ENCODE results near the gene FDPS. TPM values are rescaled to one million over a fixed set of nuclear protein-coding genes. Genes with fewer than 3 reads are reported as not detected.

Gene FDPS
- total RNA-seq, 1 donor from 2014 or later: 693 TPM

DNA sequence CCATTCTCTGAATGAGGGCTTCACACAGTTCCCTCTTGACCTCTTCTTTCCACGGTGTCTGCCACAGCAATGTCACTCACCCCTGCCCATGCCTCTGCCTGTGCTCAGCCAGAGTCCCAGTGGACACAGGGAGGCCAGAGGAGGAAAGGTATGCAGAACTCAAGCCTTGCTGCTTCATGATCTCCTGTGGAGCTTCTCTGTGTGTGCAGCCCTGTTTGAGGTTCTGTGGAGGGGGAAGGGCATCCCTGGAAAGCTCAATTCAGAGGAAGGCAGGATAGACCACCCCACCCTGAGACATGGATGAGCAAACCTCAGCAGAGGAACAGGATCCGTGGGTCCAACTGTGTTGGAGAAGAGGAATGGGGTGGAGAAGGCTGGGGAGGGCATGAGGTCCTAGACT lies 29.4 kb upstream of the FDPS start:
- no peaks in the 10 kb centered on the region for H3K27me3 Mint-ChIP-seq (ENCODE audit: low read depth)
- peak overlapping the region; percentile 90 for H3K4me3 Mint-ChIP-seq
- no peak overlapping the region for H3K27ac Mint-ChIP-seq (ENCODE audit: unreplicated experiment)

DNA sequence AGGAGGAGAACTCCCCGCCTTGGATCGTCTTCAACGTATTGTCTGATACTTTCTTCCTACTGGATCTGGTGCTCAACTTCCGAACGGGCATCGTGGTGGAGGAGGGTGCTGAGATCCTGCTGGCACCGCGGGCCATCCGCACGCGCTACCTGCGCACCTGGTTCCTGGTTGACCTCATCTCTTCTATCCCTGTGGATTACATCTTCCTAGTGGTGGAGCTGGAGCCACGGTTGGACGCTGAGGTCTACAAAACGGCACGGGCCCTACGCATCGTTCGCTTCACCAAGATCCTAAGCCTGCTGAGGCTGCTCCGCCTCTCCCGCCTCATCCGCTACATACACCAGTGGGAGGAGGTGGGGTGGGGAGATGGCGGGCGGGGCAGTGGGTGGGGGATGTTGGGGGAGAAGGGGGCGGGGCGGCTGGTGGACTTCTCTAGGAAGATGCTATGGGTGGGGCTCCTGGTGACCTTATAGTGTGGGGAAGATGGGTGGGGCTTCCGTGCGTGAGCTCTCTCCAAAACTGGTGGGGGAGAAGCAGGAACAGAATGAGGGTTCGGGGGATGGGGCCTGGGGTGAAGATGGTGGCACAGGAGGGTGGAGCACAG lies 26.1 kb upstream of the FDPS start:
- no peaks in the 10 kb centered on the region for H3K27me3 Mint-ChIP-seq (ENCODE audit: low read depth)
- peaks cover 16% of the 10 kb centered on the region for H3K4me1 Mint-ChIP-seq
- no peaks in the 10 kb centered on the region for H3K9me3 Mint-ChIP-seq
- no peak overlapping the region for H3K4me3 Mint-ChIP-seq
- no peak overlapping the region for H3K27ac Mint-ChIP-seq (ENCODE audit: unreplicated experiment)
- DNase-seq (ENCODE audit: low read depth, low spot score): no peak
- TF ChIP-seq, protein P1, sequence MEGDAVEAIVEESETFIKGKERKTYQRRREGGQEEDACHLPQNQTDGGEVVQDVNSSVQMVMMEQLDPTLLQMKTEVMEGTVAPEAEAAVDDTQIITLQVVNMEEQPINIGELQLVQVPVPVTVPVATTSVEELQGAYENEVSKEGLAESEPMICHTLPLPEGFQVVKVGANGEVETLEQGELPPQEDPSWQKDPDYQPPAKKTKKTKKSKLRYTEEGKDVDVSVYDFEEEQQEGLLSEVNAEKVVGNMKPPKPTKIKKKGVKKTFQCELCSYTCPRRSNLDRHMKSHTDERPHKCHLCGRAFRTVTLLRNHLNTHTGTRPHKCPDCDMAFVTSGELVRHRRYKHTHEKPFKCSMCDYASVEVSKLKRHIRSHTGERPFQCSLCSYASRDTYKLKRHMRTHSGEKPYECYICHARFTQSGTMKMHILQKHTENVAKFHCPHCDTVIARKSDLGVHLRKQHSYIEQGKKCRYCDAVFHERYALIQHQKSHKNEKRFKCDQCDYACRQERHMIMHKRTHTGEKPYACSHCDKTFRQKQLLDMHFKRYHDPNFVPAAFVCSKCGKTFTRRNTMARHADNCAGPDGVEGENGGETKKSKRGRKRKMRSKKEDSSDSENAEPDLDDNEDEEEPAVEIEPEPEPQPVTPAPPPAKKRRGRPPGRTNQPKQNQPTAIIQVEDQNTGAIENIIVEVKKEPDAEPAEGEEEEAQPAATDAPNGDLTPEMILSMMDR (conservative IDR thresholded peaks at IDR 0.05): no peak
- peaks cover 4% of the 10 kb centered on the region for H3K36me3 Mint-ChIP-seq (ENCODE audit: low read depth)

More for the DNA sequence above, 29.4 kb upstream of the FDPS start:
- Mint-ChIP-seq H3K4me1 (peaks cover 30% of the 10 kb centered on the region), H3K36me3 (ENCODE audit: low read depth) (peaks cover 4% of the 10 kb centered on the region), H3K9me3 (no peaks in the 10 kb centered on the region)
- no peak for DNase-seq (ENCODE audit: low read depth, low spot score)
- TF ChIP-seq, protein P1 (conservative IDR thresholded peaks at IDR 0.05): no peak

DNA sequence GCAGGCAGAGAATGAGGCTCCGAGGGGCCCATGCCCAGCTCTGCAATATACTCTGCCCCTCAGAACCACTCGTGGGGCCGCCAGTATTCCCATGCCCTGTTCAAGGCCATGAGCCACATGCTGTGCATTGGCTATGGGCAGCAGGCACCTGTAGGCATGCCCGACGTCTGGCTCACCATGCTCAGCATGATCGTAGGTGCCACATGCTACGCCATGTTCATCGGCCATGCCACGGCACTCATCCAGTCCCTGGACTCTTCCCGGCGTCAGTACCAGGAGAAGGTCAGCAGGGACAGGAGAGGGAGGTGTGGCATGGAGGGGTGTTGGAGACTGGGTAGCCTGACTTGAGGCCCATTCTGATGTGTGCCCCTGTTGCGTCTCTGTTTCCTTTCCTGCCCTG lies 24.2 kb upstream of the FDPS start:
- Mint-ChIP-seq H3K27me3 (ENCODE audit: low read depth) (no peaks in the 10 kb centered on the region), H3K4me1 (peaks cover 3% of the 10 kb centered on the region), H3K36me3 (ENCODE audit: low read depth) (peaks cover 4% of the 10 kb centered on the region), H3K4me3 (no peak overlapping the region), H3K9me3 (no peaks in the 10 kb centered on the region), H3K27ac (ENCODE audit: unreplicated experiment) (no peak overlapping the region)
- DNase-seq (ENCODE audit: low read depth, low spot score): no peak
- TF ChIP-seq, protein P1 (conservative IDR thresholded peaks at IDR 0.05): no peak

DNA sequence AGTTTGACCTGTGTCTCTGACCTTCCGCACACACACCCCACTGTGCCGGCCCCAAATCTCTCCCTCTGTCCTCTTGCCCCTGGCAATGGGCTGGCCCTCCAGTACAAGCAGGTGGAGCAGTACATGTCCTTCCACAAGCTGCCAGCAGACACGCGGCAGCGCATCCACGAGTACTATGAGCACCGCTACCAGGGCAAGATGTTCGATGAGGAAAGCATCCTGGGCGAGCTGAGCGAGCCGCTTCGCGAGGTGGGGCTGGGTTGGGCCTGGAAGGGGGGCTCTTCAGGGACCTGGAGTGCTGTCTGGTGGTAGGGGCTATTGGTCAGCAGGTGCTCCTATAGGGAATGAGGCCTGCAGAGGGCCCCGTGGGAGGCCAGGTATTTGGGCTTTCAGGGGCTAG lies 23.6 kb upstream of the FDPS start:
- TF ChIP-seq, protein P1 (conservative IDR thresholded peaks at IDR 0.05): no peak
- Mint-ChIP-seq H3K27ac (ENCODE audit: unreplicated experiment) (peak overlapping the region; percentile 12), H3K9me3 (no peaks in the 10 kb centered on the region), H3K36me3 (ENCODE audit: low read depth) (peaks cover 2% of the 10 kb centered on the region), H3K4me3 (no peak overlapping the region), H3K4me1 (no peaks in the 10 kb centered on the region), H3K27me3 (ENCODE audit: low read depth) (no peaks in the 10 kb centered on the region)
- no peak for DNase-seq (ENCODE audit: low read depth, low spot score)

DNA sequence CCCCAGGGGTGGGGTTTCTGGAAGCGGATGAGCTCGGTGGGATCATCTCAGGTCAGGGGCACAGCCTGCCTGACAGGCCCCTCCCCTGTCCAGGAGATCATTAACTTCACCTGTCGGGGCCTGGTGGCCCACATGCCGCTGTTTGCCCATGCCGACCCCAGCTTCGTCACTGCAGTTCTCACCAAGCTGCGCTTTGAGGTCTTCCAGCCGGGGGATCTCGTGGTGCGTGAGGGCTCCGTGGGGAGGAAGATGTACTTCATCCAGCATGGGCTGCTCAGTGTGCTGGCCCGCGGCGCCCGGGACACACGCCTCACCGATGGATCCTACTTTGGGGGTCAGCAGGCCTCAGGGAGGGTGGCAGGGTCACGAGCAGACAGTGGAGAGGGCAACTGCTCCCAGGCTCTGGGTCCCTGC lies 23.0 kb upstream of the FDPS start:
- no peak overlapping the region for H3K27ac Mint-ChIP-seq (ENCODE audit: unreplicated experiment)
- H3K27me3 Mint-ChIP-seq (ENCODE audit: low read depth): no peaks in the 10 kb centered on the region
- DNase-seq (ENCODE audit: low read depth, low spot score): no peak
- H3K4me1 Mint-ChIP-seq: no peaks in the 10 kb centered on the region
- no peak overlapping the region for H3K4me3 Mint-ChIP-seq
- H3K36me3 Mint-ChIP-seq (ENCODE audit: low read depth): peaks cover 2% of the 10 kb centered on the region
- no peaks in the 10 kb centered on the region for H3K9me3 Mint-ChIP-seq
- TF ChIP-seq, protein P1 (conservative IDR thresholded peaks at IDR 0.05): no peak
